ENCODE data around the gene TMEM239.

- TF ChIP-seq, protein P1, sequence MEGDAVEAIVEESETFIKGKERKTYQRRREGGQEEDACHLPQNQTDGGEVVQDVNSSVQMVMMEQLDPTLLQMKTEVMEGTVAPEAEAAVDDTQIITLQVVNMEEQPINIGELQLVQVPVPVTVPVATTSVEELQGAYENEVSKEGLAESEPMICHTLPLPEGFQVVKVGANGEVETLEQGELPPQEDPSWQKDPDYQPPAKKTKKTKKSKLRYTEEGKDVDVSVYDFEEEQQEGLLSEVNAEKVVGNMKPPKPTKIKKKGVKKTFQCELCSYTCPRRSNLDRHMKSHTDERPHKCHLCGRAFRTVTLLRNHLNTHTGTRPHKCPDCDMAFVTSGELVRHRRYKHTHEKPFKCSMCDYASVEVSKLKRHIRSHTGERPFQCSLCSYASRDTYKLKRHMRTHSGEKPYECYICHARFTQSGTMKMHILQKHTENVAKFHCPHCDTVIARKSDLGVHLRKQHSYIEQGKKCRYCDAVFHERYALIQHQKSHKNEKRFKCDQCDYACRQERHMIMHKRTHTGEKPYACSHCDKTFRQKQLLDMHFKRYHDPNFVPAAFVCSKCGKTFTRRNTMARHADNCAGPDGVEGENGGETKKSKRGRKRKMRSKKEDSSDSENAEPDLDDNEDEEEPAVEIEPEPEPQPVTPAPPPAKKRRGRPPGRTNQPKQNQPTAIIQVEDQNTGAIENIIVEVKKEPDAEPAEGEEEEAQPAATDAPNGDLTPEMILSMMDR (conservative IDR thresholded peaks at IDR 0.05 in 1 of 2, IDR thresholded peaks at IDR 0.05 in 1 of 2; ENCODE audit: extremely low read depth in 1 of 2, insufficient read depth in 1 of 2, low read depth in 1 of 2, low read length in 2 of 2): no peak
- no peak for TF ChIP-seq EZH2 (IDR thresholded peaks at IDR 0.05; ENCODE audit: borderline replicate concordance, low read length)
These were observed 6.5 kb upstream of the TMEM239 start for GRCh38 chr20:2809690-2810089.
